ENCODE results near the gene KRT9. TPM values are rescaled to one million over a fixed set of nuclear protein-coding genes. Genes with fewer than 3 reads are reported as not detected.

Gene KRT9
- total RNA-seq, 1 donor: not detected

- Histone ChIP-seq H4K20me1 (ENCODE audit: insufficient read depth, low read length) (no peaks in the 10 kb centered on the region), H3K27me3 (ENCODE audit: insufficient read depth, low read length) (peaks cover 28% of the 10 kb centered on the region)
- no peak for DNase-seq (ENCODE audit: insufficient read length, low spot score, missing footprints)
Measured at GRCh38 chr17:41593306-41593981, 21.6 kb upstream of the KRT9 start.

DNA sequence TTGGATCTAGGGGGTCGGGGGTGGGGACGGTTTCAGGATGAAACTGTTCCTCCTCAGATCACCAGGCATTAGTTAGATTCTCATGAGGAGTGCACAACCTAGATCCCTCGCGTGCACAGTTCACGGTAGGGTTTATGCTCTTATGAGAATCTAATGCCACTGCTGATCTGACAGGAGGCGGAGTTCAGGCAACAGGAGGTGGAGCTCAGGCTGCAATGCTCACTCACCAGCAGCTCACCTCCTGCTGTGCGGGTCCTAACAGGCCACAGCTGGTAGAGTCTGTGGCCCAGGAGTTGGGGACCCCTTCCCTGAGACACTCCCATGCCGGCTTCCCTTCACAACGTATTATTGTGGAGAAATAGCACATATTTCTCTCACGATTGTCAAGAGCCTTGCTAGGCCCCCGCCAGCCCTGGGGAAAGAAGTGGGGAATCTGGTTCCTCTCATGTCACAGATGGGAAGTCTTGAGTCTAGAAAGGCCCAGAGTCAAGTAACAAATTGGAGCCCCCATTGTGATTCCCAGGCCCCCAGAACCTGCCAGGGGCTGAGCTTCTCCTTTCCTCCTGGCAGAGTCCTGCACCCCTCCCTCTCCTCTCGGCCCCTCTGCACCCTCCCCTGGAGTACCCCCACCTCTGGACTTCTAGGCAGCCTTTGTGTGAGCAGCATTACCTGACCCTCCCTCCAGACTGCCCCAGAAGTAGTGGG is 20.9 kb upstream of the KRT9 start:
- Histone ChIP-seq H2AFZ (ENCODE audit: low read length) (no peak overlapping the region), H3K4me1 (ENCODE audit: insufficient read depth, low read length) (peaks cover 3% of the 10 kb centered on the region), H3K79me2 (ENCODE audit: insufficient read depth, low read length) (no peaks in the 10 kb centered on the region), H3K9me3 (ENCODE audit: low read depth, low read length) (no peaks in the 10 kb centered on the region), H3K27me3 (ENCODE audit: insufficient read depth, low read length) (peaks cover 28% of the 10 kb centered on the region), H3K4me3 (ENCODE audit: insufficient read depth, low read length) (no peak overlapping the region), H3K4me2 (ENCODE audit: insufficient read depth, low read length) (no peak overlapping the region), H4K20me1 (ENCODE audit: insufficient read depth, low read length) (no peaks in the 10 kb centered on the region), H3K27ac (ENCODE audit: low read depth, low read length) (no peak overlapping the region), H3K36me3 (ENCODE audit: insufficient read depth, low read length) (no peaks in the 10 kb centered on the region)
- no peak for DNase-seq (ENCODE audit: insufficient read length, low spot score, missing footprints)
- TF ChIP-seq CTCF (IDR thresholded peaks at IDR 0.05; ENCODE audit: extremely low read depth, low read depth, low read length): no peak

More at GRCh38 chr17:41593306-41593981, 21.6 kb upstream of the KRT9 start:
- H3K4me2 ChIP-seq (ENCODE audit: insufficient read depth, low read length): no peak overlapping the region
- H3K36me3 ChIP-seq (ENCODE audit: insufficient read depth, low read length): no peaks in the 10 kb centered on the region
- no peaks in the 10 kb centered on the region for H3K9me3 ChIP-seq (ENCODE audit: low read depth, low read length)
- H3K4me3 ChIP-seq (ENCODE audit: insufficient read depth, low read length): no peak overlapping the region
- H3K79me2 ChIP-seq (ENCODE audit: insufficient read depth, low read length): no peaks in the 10 kb centered on the region
- H3K27ac ChIP-seq (ENCODE audit: low read depth, low read length): no peak overlapping the region
- no peaks in the 10 kb centered on the region for H3K4me1 ChIP-seq (ENCODE audit: insufficient read depth, low read length)
- no peak for TF ChIP-seq CTCF (IDR thresholded peaks at IDR 0.05; ENCODE audit: extremely low read depth, low read depth, low read length)
- no peak overlapping the region for H2AFZ ChIP-seq (ENCODE audit: low read length)

DNA sequence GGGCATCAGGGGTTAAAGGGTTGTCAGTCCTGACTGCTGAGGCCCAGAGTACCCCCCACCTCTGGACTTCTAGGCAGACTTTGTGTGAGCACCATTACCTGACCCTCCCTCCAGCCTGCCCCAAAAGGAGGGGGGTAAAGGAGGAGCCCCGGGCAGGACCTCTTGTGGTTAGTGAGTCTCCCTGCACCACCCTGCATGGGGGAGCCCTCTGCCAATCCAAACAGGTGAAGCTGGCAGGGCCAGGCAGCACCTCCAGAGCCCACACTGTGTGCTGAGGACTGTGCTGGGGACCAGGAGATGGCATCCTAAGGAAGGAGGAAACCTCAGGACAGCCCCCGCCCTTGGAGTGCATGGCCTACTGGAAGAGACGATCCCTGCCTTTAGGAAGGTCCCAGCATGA is 17.4 kb upstream of the KRT9 start:
- Histone ChIP-seq H4K20me1 (ENCODE audit: insufficient read depth, low read length) (no peaks in the 10 kb centered on the region), H3K4me2 (ENCODE audit: insufficient read depth, low read length) (no peak overlapping the region), H3K27me3 (ENCODE audit: insufficient read depth, low read length) (peaks cover 22% of the 10 kb centered on the region), H3K4me1 (ENCODE audit: insufficient read depth, low read length) (peaks cover 3% of the 10 kb centered on the region), H3K36me3 (ENCODE audit: insufficient read depth, low read length) (no peaks in the 10 kb centered on the region), H3K4me3 (ENCODE audit: insufficient read depth, low read length) (no peak overlapping the region), H3K27ac (ENCODE audit: low read depth, low read length) (no peak overlapping the region), H3K79me2 (ENCODE audit: insufficient read depth, low read length) (no peaks in the 10 kb centered on the region), H3K9me3 (ENCODE audit: low read depth, low read length) (no peaks in the 10 kb centered on the region), H2AFZ (ENCODE audit: low read length) (no peak overlapping the region)
- no peak for TF ChIP-seq CTCF (IDR thresholded peaks at IDR 0.05; ENCODE audit: extremely low read depth, low read depth, low read length)
- DNase-seq (ENCODE audit: insufficient read length, low spot score, missing footprints): no peak

GRCh38 chr17:41588126-41588810 is 16.4 kb upstream of the KRT9 start:
- Histone ChIP-seq H3K79me2 (ENCODE audit: insufficient read depth, low read length) (no peaks in the 10 kb centered on the region), H3K4me2 (ENCODE audit: insufficient read depth, low read length) (no peak overlapping the region), H3K4me1 (ENCODE audit: insufficient read depth, low read length) (peaks cover 3% of the 10 kb centered on the region), H3K4me3 (ENCODE audit: insufficient read depth, low read length) (no peak overlapping the region), H3K9me3 (ENCODE audit: low read depth, low read length) (no peaks in the 10 kb centered on the region), H2AFZ (ENCODE audit: low read length) (no peak overlapping the region), H3K36me3 (ENCODE audit: insufficient read depth, low read length) (no peaks in the 10 kb centered on the region), H3K27me3 (ENCODE audit: insufficient read depth, low read length) (peaks cover 16% of the 10 kb centered on the region), H3K27ac (ENCODE audit: low read depth, low read length) (no peak overlapping the region), H4K20me1 (ENCODE audit: insufficient read depth, low read length) (no peaks in the 10 kb centered on the region)
- no peak for TF ChIP-seq CTCF (IDR thresholded peaks at IDR 0.05; ENCODE audit: extremely low read depth, low read depth, low read length)
- DNase-seq (ENCODE audit: insufficient read length, low spot score, missing footprints): no peak
